Breast epithelium (tissue), 4 donors: Measurements from ENCODE around the gene SH3BP5. TPM values are rescaled to one million over a fixed set of nuclear protein-coding genes. Genes with fewer than 3 reads are reported as not detected.
A peak's percentile ranks its signal among the peaks of the same experiment; 100 is the strongest.

Source experiments
- DNase-seq, 2 donors: peaks; one replicate each; pipeline ENCODE4 v3.0.0-alpha.2; 2019; ENCODE audit warnings: low spot score in 2 of 2
- H3K27ac ChIP-seq, 2 donors: fragments of 200-600 bp; sonication (generic) in 1 of 2; one replicate each; pipeline ENCODE4 v1.5.1; 2016 to 2019; ENCODE audit warnings: mild to moderate bottlenecking in 1 of 2
- H3K27me3 ChIP-seq, 2 donors: fragments of 200-600 bp; sonication (generic) in 1 of 2; one replicate each; pipeline versions ENCODE4 v1.5.1 to v1.6.0; 2017 to 2019; ENCODE audit warnings: control low read depth in 1 of 2, mild to moderate bottlenecking in 1 of 2
- H3K36me3 ChIP-seq: fragments of 200-600 bp; one replicate; pipeline ENCODE4 v1.5.1; 2019
- H3K4me1 ChIP-seq, 2 donors: fragments of 200-600 bp; sonication (generic); one replicate each; pipeline ENCODE4 v1.5.1; 2016 to 2019; ENCODE audit warnings: control low read depth in 1 of 2
- H3K4me3 ChIP-seq, 3 donors: fragments of 200-600 bp; sonication (generic); 1 replicate in 2 of 3; 2 replicates in 1 of 3; pipeline ENCODE4 v1.5.1; 2016 to 2019; ENCODE audit warnings: mild to moderate bottlenecking in 3 of 3, moderate library complexity in 2 of 3
- H3K9me3 ChIP-seq, 2 donors: fragments of 200-600 bp; sonication (generic) in 1 of 2; one replicate each; pipeline ENCODE4 v1.5.1; 2016 to 2019; ENCODE audit warnings: control low read depth in 1 of 2
- CTCF ChIP-seq, 3 donors: fragments of 450-650 bp; IDR thresholded peaks; one replicate each; pipeline ENCODE4 v1.5.1; 2016 to 2017; ENCODE audit warnings: antibody characterized with exemption in 3 of 3, mild to moderate bottlenecking in 3 of 3, moderate library complexity in 3 of 3
- POLR2A ChIP-seq: fragments of 450-650 bp; IDR thresholded peaks from one replicate; pipeline ENCODE4 v1.6.1; 2016; ENCODE audit warnings: antibody characterized with exemption, mild to moderate bottlenecking, moderate library complexity
- POLR2AphosphoS5 ChIP-seq, 3 donors: sonication (generic); formaldehyde crosslinking; IDR thresholded peaks; one replicate each; pipeline ENCODE4 v1.6.1; 2017; ENCODE audit warnings: antibody characterized with exemption in 3 of 3
- intact Hi-C: fragments of 100-400 bp; cut with DNase I; formaldehyde crosslinking; loops from one replicate; pipeline ENCODE4 v1.15.1; 2023; ENCODE audit warnings: low total_unique reads
- total RNA-seq, 3 donors: library from RNA; depleted of rRNA; stranded (reverse); fragments of >200 nt; gene quantifications; one replicate each; pipeline ENCODE4 v1.1.0, GENCODE V29; 2016

Gene SH3BP5
- total RNA-seq, 3 donors from 2014 or later: 56.9 to 96.2 (median 83.2) TPM

GRCh38 chr3:15336057-15336456 is 3.7 kb upstream of the SH3BP5 start:
- Histone ChIP-seq H3K36me3 (no peaks in the 10 kb centered on the region), H3K9me3 (no peaks in the 10 kb centered on the region), H3K4me1 (peaks cover 0 to 3% of the 10 kb centered on the region in 2 donors), H3K27me3 (no peaks in the 10 kb centered on the region), H3K4me3 (no peak overlapping the region), H3K27ac (no peak overlapping the region)
- DNase-seq: no peak
- intact Hi-C loops: no loop called here
- no peak for TF ChIP-seq CTCF (IDR thresholded peaks at IDR 0.05)

- H3K4me3 ChIP-seq: no peak overlapping the region
- DNase-seq: no peak
- peaks cover under 1 to 3% of the 10 kb centered on the region in 2 donors for H3K4me1 ChIP-seq
- no peaks in the 10 kb centered on the region for H3K27me3 ChIP-seq
- H3K36me3 ChIP-seq: no peaks in the 10 kb centered on the region
- intact Hi-C loops: no loop called here
- TF ChIP-seq POLR2A: no peak
- no peak for TF ChIP-seq POLR2AphosphoS5 (IDR thresholded peaks at IDR 0.05)
- TF ChIP-seq CTCF (IDR thresholded peaks at IDR 0.05): no peak
- H3K27ac ChIP-seq: no peak overlapping the region
- no peaks in the 10 kb centered on the region for H3K9me3 ChIP-seq
Measured at GRCh38 chr3:15333956-15334263, 1.5 kb upstream of the SH3BP5 start.

GRCh38 chr3:15333099-15333955 is 941 bp upstream of the SH3BP5 start:
- no peaks in the 10 kb centered on the region for H3K9me3 ChIP-seq
- H3K4me3 ChIP-seq: peak overlapping the region; percentile 72 to 99 (median 93)
- H3K36me3 ChIP-seq: no peaks in the 10 kb centered on the region
- no peaks in the 10 kb centered on the region for H3K27me3 ChIP-seq
- H3K4me1 ChIP-seq: peaks cover 6 to 9% of the 10 kb centered on the region in 2 donors
- H3K27ac ChIP-seq: peak overlapping the region; percentile 92 to 96
- DNase-seq: no peak
- no peak for TF ChIP-seq POLR2A
- intact Hi-C loops: no loop called here

- Histone ChIP-seq H3K27ac (peak overlapping the region; percentile 92 to 96), H3K27me3 (no peaks in the 10 kb centered on the region), H3K4me1 (peaks cover 10 to 16% of the 10 kb centered on the region in 2 donors), H3K9me3 (no peaks in the 10 kb centered on the region), H3K36me3 (no peaks in the 10 kb centered on the region), H3K4me3 (peak overlapping the region; percentile 72 to 99 (median 93))
- TF ChIP-seq POLR2AphosphoS5 (IDR thresholded peaks at IDR 0.05): peak; percentile 9 to 42 (median 22)
- TF ChIP-seq POLR2A: no peak
- intact Hi-C loops: no loop called here
- DNase-seq: peak in 1 of 2 donors; percentile 55
Measured at GRCh38 chr3:15331606-15332404, 581 bp downstream of the SH3BP5 start.

GRCh38 chr3:15331072-15331605 is 1.2 kb downstream of the SH3BP5 start:
- peaks cover 10 to 22% of the 10 kb centered on the region in 2 donors for H3K4me1 ChIP-seq

More at GRCh38 chr3:15331072-15331605, 1.2 kb downstream of the SH3BP5 start:
- no peak for TF ChIP-seq POLR2AphosphoS5 (IDR thresholded peaks at IDR 0.05)
- TF ChIP-seq POLR2A: no peak
- no peak for TF ChIP-seq CTCF (IDR thresholded peaks at IDR 0.05)
- H3K9me3 ChIP-seq: no peaks in the 10 kb centered on the region
- H3K36me3 ChIP-seq: no peaks in the 10 kb centered on the region
- H3K4me3 ChIP-seq: peak overlapping the region; percentile 72 to 99 (median 93)
- intact Hi-C loops: no loop called here
- no peak for DNase-seq
- peak overlapping the region; percentile 92 to 96 for H3K27ac ChIP-seq
- no peaks in the 10 kb centered on the region for H3K27me3 ChIP-seq
